GM18870 (cell line): Measurements from ENCODE around the gene DPM2.

Experiments used
- ATAC-seq: cut with Tn5 transposase; IDR thresholded peaks from one replicate; pipeline ENCODE4 v1.9.1; 2021; ENCODE audit warnings: moderate library complexity; ENCODE audit not compliant: unreplicated experiment

Gene DPM2

GRCh38 chr9:127938298-127938690, 640 bp upstream of the DPM2 start:
- ATAC-seq, result no peak

- no peak for ATAC-seq
Observed at GRCh38 chr9:127937056-127937387, 632 bp downstream of the DPM2 start.

GRCh38 chr9:127936347-127936852, 1.3 kb downstream of the DPM2 start:
- ATAC-seq, result no peak

GRCh38 chr9:127935765-127936221, 1.9 kb downstream of the DPM2 start:
- ATAC-seq, result no peak

GRCh38 chr9:127934986-127935385, 2.7 kb downstream of the DPM2 start:
- no peak for ATAC-seq

GRCh38 chr9:127934248-127934647, 3.4 kb downstream of the DPM2 start:
- no peak for ATAC-seq

- ATAC-seq, result peak; percentile 25
Observed at GRCh38 chr9:127931092-127931881, 6.4 kb downstream of the DPM2 start.

- peak; percentile 44 for ATAC-seq
Observed at GRCh38 chr9:127930231-127931091, 7.2 kb downstream of the DPM2 start, which contains the start of gene PIP5KL1. TSS of gene PIP5KL1 (minus strand) at chr9:127930777. CDS start at chr9:127930752, 25 bp downstream.

GRCh38 chr9:127929625-127929979, 8.1 kb downstream of the DPM2 start:
- ATAC-seq, result no peak

GRCh38 chr9:127928676-127929624, 8.7 kb downstream of the DPM2 start:
- no peak for ATAC-seq

- no peak for ATAC-seq
Observed at GRCh38 chr9:127927988-127928675, 9.5 kb downstream of the DPM2 start.

- no peak for ATAC-seq
Observed at GRCh38 chr9:127927201-127927987, 10.3 kb downstream of the DPM2 start.

- no peak for ATAC-seq
Observed at GRCh38 chr9:127926906-127927200, 10.8 kb downstream of the DPM2 start.

- no peak for ATAC-seq
Observed at GRCh38 chr9:127925959-127926905, 11.4 kb downstream of the DPM2 start.

- no peak for ATAC-seq
Observed at GRCh38 chr9:127924736-127925444, 12.8 kb downstream of the DPM2 start.

GRCh38 chr9:127923771-127924170, 13.9 kb downstream of the DPM2 start:
- no peak for ATAC-seq

GRCh38 chr9:127923046-127923445, 14.6 kb downstream of the DPM2 start:
- ATAC-seq, result no peak
